GM18907 (cell line): Measurements from ENCODE around the gene RGS6.

ENCODE experiments used
- ATAC-seq: cut with Tn5 transposase; IDR thresholded peaks from one replicate; pipeline ENCODE4 v1.9.1; 2021; ENCODE audit warnings: mild to moderate bottlenecking, moderate library complexity; ENCODE audit not compliant: unreplicated experiment

Gene RGS6

GRCh38 chr14:72521045-72521444, 588.8 kb downstream of the RGS6 start:
- no peak for ATAC-seq

- no peak for ATAC-seq
Measured at GRCh38 chr14:72521968-72522741, 589.9 kb downstream of the RGS6 start.

- ATAC-seq, result no peak
Measured at GRCh38 chr14:72522847-72523246, 590.6 kb downstream of the RGS6 start.

- ATAC-seq, result no peak
Measured at GRCh38 chr14:72523424-72524294, 591.4 kb downstream of the RGS6 start.

GRCh38 chr14:72524295-72524629, 592.0 kb downstream of the RGS6 start:
- ATAC-seq, result no peak

- no peak for ATAC-seq
Measured at GRCh38 chr14:72525087-72525915, 593.1 kb downstream of the RGS6 start.

GRCh38 chr14:72527591-72527990, 595.4 kb downstream of the RGS6 start:
- ATAC-seq, result no peak

GRCh38 chr14:72528059-72528862, 596.0 kb downstream of the RGS6 start:
- ATAC-seq, result no peak

- no peak for ATAC-seq
Measured at GRCh38 chr14:72528863-72529175, 596.6 kb downstream of the RGS6 start.

GRCh38 chr14:72532686-72533454, 600.6 kb downstream of the RGS6 start:
- no peak for ATAC-seq

- no peak for ATAC-seq
Measured at GRCh38 chr14:72535485-72535884, 603.3 kb downstream of the RGS6 start.

GRCh38 chr14:72538387-72538786, 606.2 kb downstream of the RGS6 start:
- no peak for ATAC-seq

- ATAC-seq, result no peak
Measured at GRCh38 chr14:72539661-72540315, 607.6 kb downstream of the RGS6 start.

- no peak for ATAC-seq
Measured at GRCh38 chr14:72540836-72541235, 608.6 kb downstream of the RGS6 start.

GRCh38 chr14:72541546-72541945, 609.3 kb downstream of the RGS6 start:
- no peak for ATAC-seq

- no peak for ATAC-seq
Measured at GRCh38 chr14:72543341-72543740, 611.1 kb downstream of the RGS6 start.

- ATAC-seq, result no peak
Measured at GRCh38 chr14:72544615-72545387, 612.6 kb downstream of the RGS6 start.

GRCh38 chr14:72545411-72546311, 613.4 kb downstream of the RGS6 start:
- ATAC-seq, result no peak
